Astrocyte (in vitro differentiated cells and primary cell): ENCODE results near the gene NHERF2. TPM values are rescaled to one million over a fixed set of nuclear protein-coding genes. Genes with fewer than 3 reads are reported as not detected.

Experiments used
- DNase-seq: peaks from one replicate; pipeline ENCODE4 v3.0.0-alpha.2; 2010; ENCODE audit warnings: low read depth
- FAIRE-seq: peaks from 2 replicates; lab custom pipeline; 2011; peaks lifted over from hg19 to GRCh38; lab: Jason Lieb, UNC
- H2AFZ ChIP-seq: 2 replicates; pipeline ENCODE4 v1.6.0; 2012; ENCODE audit warnings: low read depth, low read length, inconsistent platforms
- H3K27ac ChIP-seq: 2 replicates; pipeline ENCODE4 v1.5.1; 2011; ENCODE audit warnings: low read depth, low read length, inconsistent platforms
- H3K27me3 ChIP-seq: 2 replicates; pipeline ENCODE4 v1.6.0; 2011; ENCODE audit warnings: low read length, inconsistent platforms; ENCODE audit not compliant: insufficient read depth
- H3K36me3 ChIP-seq: 2 replicates; pipeline ENCODE4 v1.5.1; 2011; ENCODE audit warnings: low read length, inconsistent platforms; ENCODE audit not compliant: insufficient read depth
- H3K4me1 ChIP-seq: 2 replicates; pipeline ENCODE4 v1.5.1; 2011; ENCODE audit warnings: low read length, inconsistent platforms; ENCODE audit not compliant: insufficient read depth
- H3K4me2 ChIP-seq: 2 replicates; pipeline ENCODE4 v1.6.0; 2012; ENCODE audit warnings: low read length, inconsistent platforms
- H3K4me3 ChIP-seq: 2 replicates; pipeline ENCODE4 v1.5.1; 2011; ENCODE audit warnings: low read depth, mild to moderate bottlenecking, low read length, inconsistent platforms; ENCODE audit not compliant: insufficient read depth
- H3K79me2 ChIP-seq: 2 replicates; pipeline ENCODE4 v1.6.0; 2012; ENCODE audit warnings: mild to moderate bottlenecking, low read length, inconsistent platforms; ENCODE audit not compliant: insufficient read depth
- H3K9ac ChIP-seq: 2 replicates; pipeline ENCODE4 v1.6.0; 2012; ENCODE audit warnings: mild to moderate bottlenecking, low read length, inconsistent platforms
- H3K9me3 ChIP-seq: 2 replicates; pipeline ENCODE4 v1.5.1; 2012; ENCODE audit warnings: low read depth, mild to moderate bottlenecking, low read length, inconsistent platforms; ENCODE audit not compliant: insufficient read depth
- H4K20me1 ChIP-seq: 2 replicates; pipeline ENCODE4 v1.6.0; 2012; ENCODE audit warnings: low read length, inconsistent platforms; ENCODE audit not compliant: insufficient read depth
- H3K27ac Mint-ChIP-seq: one replicate; pipeline ENCODE4 v1.8.0; 2021; ENCODE audit warnings: mild to moderate bottlenecking, mixed read lengths; ENCODE audit not compliant: unreplicated experiment
- H3K27me3 Mint-ChIP-seq: one replicate; pipeline ENCODE4 v1.8.0; 2021; ENCODE audit warnings: low read depth, mixed read lengths; ENCODE audit not compliant: unreplicated experiment
- H3K36me3 Mint-ChIP-seq: one replicate; pipeline ENCODE4 v1.8.0; 2021; ENCODE audit warnings: low read depth, mixed read lengths; ENCODE audit not compliant: unreplicated experiment
- H3K4me1 Mint-ChIP-seq: one replicate; pipeline ENCODE4 v1.8.0; 2021; ENCODE audit warnings: low read depth, mixed read lengths; ENCODE audit not compliant: unreplicated experiment
- H3K4me3 Mint-ChIP-seq: one replicate; pipeline ENCODE4 v1.8.0; 2021; ENCODE audit warnings: mild to moderate bottlenecking, moderate library complexity, mixed read lengths; ENCODE audit not compliant: unreplicated experiment
- H3K9me3 Mint-ChIP-seq: one replicate; pipeline ENCODE4 v1.8.0; 2021; ENCODE audit warnings: mild to moderate bottlenecking, mixed read lengths; ENCODE audit not compliant: unreplicated experiment
- CTCF ChIP-seq: IDR thresholded peaks from 2 replicates; pipeline ENCODE4 v1.5.1; 2011; ENCODE audit warnings: low read depth, mild to moderate bottlenecking, inconsistent platforms, low read length, moderate library complexity; ENCODE audit not compliant: insufficient read depth
- EZH2 ChIP-seq: IDR thresholded peaks from 2 replicates; pipeline ENCODE4 v1.6.1; 2012; ENCODE audit warnings: mild to moderate bottlenecking, low read length, inconsistent platforms; ENCODE audit not compliant: insufficient read depth
- total RNA-seq: library from RNA; stranded (reverse); gene quantifications from 2 replicates; pipeline ENCODE4 v1.2.1, GENCODE V29; 2021

Gene NHERF2
- total RNA-seq, 1 donor from 2014 or later, result 92.5 TPM

- Mint-ChIP-seq H3K27me3 (peaks cover 20% of the 10 kb centered on the region), H3K4me1 (peaks cover 1% of the 10 kb centered on the region)
These were observed 6.5 kb upstream of the NHERF2 start for GRCh38 chr16:2019921-2020831.

GRCh38 chr16:2022723-2023091, 4.0 kb upstream of the NHERF2 start:
- Histone ChIP-seq H4K20me1 (peaks cover 3% of the 10 kb centered on the region), H3K4me3 (peak overlapping the region; percentile 32), H3K27ac (no peak overlapping the region), H3K79me2 (peaks cover 5% of the 10 kb centered on the region), H3K27me3 (no peaks in the 10 kb centered on the region), H3K9me3 (no peaks in the 10 kb centered on the region), H3K4me2 (peak overlapping the region; percentile 94), H3K9ac (peak overlapping the region; percentile 66), H3K36me3 (no peaks in the 10 kb centered on the region), H2AFZ (peak overlapping the region; percentile 96), H3K4me1 (peaks cover 20% of the 10 kb centered on the region)
- DNase-seq (peak; percentile 47), FAIRE-seq (no peak)
- Mint-ChIP-seq H3K9me3 (no peaks in the 10 kb centered on the region), H3K27me3 (peaks cover 18% of the 10 kb centered on the region), H3K4me1 (peaks cover 1% of the 10 kb centered on the region), H3K27ac (peak overlapping the region; percentile 78), H3K36me3 (no peaks in the 10 kb centered on the region), H3K4me3 (peak overlapping the region; percentile 71)
- TF ChIP-seq EZH2 (no peak), CTCF (no peak)

More at GRCh38 chr16:2019921-2020831, 6.5 kb upstream of the NHERF2 start:
- Histone ChIP-seq H3K4me2 (peak overlapping the region; percentile 74), H3K9me3 (no peaks in the 10 kb centered on the region), H3K9ac (no peak overlapping the region), H3K36me3 (no peaks in the 10 kb centered on the region), H3K27ac (no peak overlapping the region), H2AFZ (peak overlapping the region; percentile 63), H3K27me3 (no peaks in the 10 kb centered on the region), H3K79me2 (no peaks in the 10 kb centered on the region), H3K4me1 (peaks cover 15% of the 10 kb centered on the region), H3K4me3 (peak overlapping the region; percentile 23), H4K20me1 (no peaks in the 10 kb centered on the region)
- Mint-ChIP-seq H3K36me3 (no peaks in the 10 kb centered on the region), H3K27ac (no peak overlapping the region), H3K9me3 (no peaks in the 10 kb centered on the region), H3K4me3 (no peak overlapping the region)
- FAIRE-seq, result no peak
- TF ChIP-seq EZH2, result peak; percentile 62
- no peak for TF ChIP-seq CTCF
- no peak for DNase-seq
